NOMO-1 treated with DMSO at 0.1 percent for 48 hours (cell line): ENCODE data around the gene NDRG2.
"Not testable (repeated sequence)": the region's sequence is repeated elsewhere in the genome, so short reads cannot be mapped to it uniquely, and the experiment has no call there.

Source experiments
- DNase-seq: peaks from one replicate; lab custom pipeline; 2025; ENCODE audit not compliant: unreplicated experiment; lab: John Stamatoyannopoulos, UW

The NDRG2 gene

DNA sequence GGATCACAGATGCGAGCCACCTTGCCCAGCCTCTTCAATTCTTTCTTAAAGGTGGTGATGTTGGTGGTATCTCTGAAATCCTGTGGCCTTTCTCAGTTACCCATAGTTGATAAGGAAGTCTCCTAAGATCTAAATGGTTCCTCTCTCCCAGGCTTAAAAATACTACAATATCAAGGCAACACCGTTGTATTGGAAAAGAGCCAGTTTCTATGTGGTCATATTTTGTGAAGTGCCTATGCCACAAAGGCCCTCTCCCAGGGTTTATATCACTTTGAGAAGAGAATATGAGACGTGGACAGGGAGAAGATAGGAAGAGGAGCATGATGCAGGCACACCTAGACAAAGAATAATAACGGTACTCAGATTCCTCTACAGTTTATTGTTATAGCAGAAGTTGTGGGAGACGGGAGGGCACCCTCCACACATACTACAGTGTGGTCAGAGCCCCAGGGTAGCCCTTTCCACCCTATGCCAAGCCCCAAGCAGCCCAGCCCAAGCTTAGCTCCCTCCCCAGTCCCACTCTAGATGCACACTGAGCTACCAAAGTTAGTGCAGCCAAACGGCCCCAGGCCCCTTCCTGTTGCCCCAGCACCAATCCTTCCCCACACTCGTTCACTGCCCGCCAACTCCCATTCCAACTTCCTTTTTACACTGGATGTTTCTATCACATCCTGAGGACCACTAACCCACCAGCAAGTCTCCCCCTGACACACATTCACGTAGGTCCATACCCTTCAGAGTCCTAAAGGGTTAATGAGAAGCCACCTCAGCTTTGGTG, 8.3 kb downstream of the NDRG2 start:
- no peak for DNase-seq

DNA sequence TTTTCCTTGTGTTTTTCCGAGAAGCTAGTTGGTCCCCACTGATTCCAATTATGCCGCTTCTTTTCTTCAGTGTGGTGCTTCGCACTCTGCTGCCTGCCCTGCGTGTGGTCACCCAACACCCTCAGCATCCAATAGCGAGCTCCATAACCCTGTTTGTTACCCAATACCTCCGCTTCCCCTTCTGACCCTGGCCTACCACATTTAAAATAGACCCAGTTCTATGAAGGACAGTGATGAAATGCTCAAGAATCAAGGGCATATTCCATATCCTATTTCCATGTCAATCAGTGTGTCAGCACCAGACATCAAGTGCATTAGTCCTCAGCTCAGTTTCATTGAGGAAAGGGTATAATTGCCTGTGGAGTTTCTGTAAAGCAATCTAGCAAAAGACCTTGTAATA, 9.5 kb downstream of the NDRG2 start:
- peak; percentile 82 for DNase-seq

DNA sequence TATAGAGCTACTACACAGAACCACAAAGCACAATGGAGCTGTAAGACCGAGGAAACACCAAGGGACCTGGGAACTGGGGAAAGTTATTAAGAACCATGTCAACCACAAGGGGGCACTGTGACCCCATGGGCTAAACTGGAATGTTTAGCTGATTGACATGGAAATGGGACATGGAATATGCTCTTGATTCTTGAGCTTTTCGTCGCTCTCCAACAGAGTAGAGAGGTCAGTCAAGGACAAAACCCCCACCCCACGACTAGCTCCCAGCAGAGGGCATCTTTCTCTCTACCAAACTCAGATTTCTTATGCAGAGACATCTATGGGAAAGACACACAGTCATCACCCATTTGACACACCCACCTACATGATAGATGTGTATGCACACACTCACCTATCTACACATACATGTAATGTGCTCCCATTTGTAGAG, 10.1 kb downstream of the NDRG2 start:
- DNase-seq = peak; percentile 62

DNA sequence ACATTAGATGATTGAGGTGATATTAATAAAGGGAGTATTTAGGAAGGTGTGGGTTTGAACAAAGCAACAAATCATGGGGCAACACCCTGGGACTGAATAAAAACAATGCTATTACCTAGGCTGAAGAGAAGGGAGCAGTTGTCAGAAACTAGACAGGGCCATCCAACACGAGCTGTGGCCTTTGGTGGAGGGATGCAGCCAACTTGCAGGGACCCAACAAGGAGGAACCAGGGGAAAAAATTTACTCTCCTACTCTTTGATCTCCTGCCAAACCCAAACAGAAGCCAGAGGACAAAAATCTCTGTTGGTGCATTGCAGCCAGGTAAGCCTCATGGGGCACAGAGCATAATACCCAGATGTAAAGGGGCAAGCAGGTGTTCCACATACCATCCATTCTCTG, 13.7 kb downstream of the NDRG2 start:
- DNase-seq = no peak

DNA sequence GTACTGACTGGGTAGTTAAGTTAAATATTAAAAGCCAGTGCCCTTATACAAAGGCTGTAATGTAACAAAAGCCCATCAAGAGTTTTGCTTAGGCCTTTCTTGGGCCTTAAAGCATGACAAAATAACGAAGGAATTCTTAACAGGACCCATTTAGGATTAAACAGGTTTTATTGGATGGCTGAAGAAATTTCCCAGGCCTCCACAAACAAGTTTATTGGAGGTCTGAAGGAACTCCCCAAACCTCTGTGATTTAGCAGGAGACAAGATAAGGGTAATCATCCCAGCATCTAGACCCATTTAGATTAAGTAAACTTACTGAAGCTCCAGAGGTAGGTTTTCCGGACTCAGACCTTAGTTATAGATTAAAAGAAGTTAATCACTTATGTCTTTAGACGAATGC, 15.1 kb downstream of the NDRG2 start:
- DNase-seq = not testable (repeated sequence)

DNA sequence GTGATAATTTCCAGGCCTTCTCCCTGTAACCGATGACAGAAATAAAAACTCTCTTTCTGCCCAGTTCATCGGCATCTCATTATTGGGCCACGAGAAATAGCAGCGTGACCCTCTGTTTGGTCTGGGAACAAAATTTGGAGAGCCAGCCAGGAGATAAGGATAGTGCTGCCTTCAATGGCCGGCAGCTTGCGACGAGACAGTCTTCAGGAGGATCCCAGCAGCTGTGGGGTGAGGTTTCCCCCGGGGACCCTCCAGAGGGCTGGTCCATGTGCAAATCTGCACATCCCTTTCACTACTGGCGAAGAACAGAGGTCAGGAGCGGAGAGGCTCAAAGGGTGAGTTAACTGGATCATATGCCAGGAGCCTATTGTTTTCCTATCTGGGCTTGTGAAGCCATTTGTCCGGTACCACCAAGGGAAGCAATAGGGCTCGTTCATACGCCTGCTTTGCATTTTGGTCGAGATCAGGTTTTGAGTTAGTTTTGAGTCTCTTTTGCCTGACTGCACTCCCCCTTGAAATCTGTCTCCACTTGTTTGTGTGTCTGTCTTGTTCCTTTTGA, 21.0 kb downstream of the NDRG2 start:
- DNase-seq = no peak

DNA sequence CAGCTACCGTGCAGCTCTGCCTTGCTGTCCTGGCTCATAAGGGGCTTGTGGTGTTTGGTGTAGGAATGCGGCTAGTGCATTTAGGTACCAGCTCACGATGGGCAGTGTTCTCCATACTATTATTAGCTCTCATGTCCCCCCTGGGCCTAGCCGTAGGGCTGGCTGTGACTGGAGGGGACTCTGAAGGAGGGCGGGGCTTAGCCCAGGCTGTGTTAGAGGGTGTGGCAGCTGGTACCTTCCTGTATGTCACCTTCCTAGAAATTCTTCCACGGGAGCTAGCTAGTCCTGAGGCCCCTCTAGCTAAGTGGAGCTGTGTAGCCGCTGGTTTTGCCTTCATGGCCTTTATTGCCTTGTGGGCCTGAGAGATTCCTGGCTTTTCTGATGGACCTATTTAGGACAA, 23.6 kb downstream of the NDRG2 start:
- no peak for DNase-seq

DNA sequence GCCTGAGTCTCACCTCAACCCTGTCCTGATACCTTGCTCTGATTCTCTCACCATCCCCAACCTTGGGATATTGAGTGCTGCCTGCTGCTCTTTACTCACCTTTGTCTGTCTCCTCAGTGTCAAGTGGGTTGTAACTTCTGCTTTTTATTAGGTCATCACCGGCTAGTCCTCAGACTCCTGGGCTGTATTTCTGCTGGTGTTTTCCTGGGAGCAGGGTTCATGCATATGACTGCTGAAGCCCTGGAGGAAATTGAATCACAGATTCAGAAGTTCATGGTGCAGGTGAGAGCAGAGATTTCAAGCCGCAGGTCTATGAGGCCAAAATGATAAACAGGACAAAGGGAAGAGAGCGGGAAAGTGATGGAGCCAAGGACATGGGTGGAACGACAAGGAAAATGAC, 25.3 kb downstream of the NDRG2 start:
- DNase-seq = no peak

DNA sequence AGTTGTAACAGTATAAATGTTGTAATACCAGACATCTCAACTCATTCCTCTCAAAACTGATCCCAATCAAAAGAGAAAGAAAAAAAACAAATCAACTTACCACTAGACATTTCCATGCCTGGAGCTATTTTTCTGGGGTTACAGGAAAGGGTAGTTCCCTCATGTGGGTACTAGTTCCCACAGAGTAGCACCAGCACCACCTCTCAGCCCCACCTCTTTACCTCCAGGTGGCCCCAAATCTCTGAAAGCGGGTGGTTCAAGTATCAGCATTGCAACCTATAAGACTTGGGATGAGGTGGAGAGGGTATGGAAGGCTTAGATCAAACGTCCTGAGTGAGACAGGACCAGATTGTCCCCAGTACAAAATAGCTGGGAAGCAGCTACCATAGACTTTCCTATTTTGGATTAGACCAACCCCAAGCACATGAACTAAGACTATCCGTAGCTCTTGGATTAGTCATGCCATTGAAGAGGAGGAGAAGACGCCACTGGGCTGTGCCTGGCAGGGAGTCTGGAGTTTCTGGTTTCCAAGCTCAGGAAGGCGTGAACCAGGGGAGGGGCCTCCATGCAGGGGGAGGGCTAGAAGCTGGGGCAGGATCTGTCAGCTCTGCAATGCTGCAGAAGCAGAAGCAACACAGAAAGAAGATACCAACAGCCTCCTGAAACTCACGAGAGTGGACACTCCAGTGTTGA, 26.0 kb downstream of the NDRG2 start, which contains the start of gene SLC39A2:
TSS of gene SLC39A2 (plus strand) at position 620 of the 693 bp plus-strand sequence. CDS start 154 bp downstream, outside the sequence.
- DNase-seq = no peak

DNA sequence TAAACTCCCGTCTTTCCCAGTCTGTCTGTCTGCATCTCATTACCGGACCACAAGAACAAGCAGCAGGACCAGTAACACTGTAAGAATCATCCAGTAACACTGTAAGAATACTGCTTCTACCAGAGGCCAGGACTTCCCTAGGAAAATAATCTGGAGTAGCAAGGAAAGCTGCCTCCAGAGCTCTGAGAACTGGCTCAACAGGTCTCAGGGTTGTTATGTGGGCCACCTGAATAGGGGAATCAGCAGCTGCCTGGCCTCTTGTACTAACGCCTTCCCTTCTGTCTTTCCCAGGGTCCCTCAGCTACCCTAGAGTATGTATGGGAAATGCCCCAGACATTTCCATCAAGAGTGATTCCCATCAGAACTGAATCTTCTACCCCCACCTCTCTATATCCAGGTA, 26.7 kb downstream of the NDRG2 start:
- no peak for DNase-seq

DNA sequence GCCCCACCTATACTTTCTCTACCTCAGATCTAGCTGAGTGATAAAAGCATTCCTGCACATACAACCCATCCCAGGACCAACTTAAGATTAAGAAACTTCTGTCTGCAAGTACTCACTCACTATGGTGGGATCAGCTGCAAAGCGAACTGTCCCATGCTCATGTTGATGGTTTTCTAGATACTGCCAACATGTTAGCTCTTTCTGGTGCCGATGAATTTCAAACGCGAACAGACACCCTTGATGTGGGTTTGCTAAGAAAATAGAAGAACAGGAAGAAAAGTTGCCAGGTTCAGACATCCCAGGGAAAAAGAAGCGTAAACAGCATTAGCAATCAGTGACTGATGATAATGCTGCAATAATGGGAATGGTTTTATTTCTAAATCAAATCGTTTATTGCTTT, 27.3 kb downstream of the NDRG2 start:
- DNase-seq = no peak

DNA sequence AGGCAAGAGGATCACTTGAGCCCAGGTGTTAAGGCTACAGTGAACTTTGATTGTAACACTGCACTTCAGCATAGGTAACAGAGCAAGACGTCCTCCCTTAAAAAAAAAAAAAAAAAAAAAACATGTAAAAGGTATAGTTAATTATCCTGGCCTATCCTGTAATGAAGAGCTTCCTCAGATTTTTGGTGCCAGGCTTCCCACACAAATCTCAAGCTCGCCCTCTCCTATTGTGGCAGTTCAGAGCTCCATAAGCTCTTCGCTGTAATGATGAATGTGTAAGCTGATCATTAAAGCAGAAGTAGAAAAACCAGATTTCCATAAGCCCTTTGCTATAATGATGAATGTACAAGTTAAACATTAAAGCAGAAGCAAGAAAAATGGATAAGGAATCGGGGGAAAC, 27.7 kb downstream of the NDRG2 start:
- no peak for DNase-seq

DNA sequence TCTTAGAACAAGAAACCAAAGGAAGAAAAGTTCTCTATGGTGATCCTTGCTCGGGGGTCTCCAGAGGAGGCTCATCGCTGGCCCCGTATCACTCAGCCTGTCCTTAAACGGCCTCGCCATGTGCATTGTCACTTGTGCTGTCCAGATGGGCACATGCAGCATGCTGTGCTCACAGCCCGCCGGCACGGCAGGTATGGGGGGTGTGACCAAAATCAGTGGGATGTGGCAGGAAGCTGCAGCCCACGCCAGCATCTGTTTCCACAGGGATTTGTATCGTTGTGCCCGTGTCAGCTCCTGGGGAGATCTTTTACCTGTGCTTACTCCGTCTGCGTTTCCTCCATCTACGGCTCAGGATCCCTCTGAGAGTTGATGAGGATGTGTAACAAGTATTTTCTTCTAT, 28.3 kb downstream of the NDRG2 start:
- no peak for DNase-seq

DNA sequence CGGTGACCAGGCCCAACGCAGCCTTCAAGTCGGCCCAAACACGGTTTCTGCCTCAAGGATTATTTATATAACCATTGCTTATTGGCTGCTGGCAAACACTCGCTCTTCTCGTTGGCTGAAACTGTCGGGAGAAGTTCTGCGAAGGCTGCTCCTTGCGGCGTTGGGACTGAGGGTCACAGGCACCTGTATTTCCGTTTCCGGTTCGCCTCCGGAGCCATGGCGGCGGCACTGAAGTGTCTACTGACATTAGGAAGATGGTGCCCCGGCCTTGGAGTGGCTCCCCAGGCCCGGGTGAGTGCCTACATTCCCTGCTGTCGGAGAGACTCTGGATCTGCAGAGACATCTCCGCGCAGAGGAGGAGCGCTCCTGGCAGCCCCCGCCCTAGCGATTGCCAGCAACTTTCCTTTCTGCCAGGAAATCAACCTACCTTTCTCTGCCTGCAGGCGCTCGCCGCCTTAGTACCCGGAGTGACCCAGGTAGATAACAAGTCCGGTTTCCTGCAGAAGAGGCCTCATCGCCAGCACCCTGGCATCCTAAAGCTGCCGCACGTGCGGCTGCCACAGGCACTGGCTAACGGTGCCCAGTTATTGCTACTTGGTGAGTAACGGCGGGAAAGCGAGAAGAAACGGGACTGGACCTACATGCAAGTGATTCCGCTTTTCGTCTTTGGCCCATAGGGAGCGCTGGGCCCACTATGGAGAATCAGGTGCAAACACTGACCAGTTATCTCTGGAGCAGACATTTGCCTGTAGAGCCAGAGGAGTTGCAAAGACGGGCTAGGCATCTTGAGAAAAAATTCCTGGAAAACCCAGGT, 34.9 kb downstream of the NDRG2 start, which contains the start of gene METTL17:
TSS of gene METTL17 (plus strand) at position 194 of the 814 bp plus-strand sequence. CDS start at position 217, 23 bp downstream.
- DNase-seq = peak; percentile 98

DNA sequence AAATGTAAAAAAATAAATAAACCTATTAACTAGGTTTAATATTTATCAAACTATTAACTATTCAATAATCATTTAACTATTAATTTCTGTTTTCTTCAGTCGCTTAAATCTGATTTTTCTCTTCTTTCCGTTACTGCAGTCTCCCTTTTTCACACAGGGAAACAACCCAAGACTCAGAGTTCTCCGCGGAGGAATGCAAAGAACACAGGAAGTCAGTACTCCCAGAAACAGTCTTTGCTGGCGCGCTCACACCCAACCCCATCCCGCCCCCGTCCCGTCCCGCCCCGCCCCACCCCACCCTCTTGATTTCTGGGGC, 35.4 kb downstream of the NDRG2 start:
- no peak for DNase-seq

DNA sequence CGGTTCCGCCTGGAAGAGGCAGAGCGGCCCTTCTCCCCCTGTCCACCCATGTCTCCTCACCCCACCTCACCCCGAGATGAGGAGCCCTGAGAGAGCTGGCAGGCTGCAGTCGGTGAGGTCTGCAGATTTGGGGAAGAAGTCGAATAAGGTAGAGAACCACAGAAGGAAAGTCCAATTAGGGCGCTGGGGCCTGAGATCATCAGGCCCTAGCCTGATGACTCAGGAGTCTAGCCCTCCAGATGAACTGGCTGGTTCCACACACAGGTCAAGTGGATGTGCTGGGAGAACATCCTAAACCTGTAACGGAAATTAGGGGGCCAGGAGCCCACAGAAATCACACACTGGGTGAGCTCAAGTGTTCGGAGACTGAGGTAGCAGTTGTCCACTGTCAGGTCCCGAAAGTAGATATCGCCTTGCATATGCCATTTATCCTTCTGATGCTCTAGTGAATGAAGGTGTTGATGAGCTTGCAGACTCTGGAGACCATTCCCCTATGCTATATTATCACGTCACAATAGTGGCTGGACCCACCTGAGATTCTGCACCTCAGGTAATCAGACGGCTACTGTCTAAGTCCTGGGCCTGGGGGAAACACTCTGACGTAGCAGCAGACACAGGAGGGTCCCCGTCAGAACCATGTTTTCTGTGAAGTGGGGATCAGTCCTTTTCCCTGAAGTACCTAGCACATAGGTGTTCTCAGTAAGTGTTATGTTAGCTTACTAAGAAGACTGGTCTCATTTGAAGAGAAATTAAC, 36.0 kb downstream of the NDRG2 start:
- peak; percentile 69 for DNase-seq

DNA sequence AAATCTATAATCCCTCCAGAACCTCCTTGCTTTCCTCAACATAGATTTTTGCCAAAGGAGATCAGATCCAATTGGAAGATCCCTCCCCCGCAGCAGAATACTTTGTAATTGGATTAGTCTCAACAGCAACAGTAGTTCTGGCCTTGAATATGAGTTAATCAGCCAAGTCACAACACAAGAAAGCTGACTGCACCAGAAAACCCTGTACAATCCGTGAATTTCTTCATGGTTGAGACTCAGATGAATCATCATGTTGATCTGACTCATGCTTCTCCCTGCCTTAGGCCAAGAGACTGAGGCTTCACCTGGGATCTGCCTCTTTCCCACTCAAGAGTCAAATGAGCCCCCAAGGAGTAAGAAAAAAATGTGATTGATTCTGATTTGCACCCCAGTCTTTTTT, 38.0 kb downstream of the NDRG2 start:
- peak; percentile 55 for DNase-seq

DNA sequence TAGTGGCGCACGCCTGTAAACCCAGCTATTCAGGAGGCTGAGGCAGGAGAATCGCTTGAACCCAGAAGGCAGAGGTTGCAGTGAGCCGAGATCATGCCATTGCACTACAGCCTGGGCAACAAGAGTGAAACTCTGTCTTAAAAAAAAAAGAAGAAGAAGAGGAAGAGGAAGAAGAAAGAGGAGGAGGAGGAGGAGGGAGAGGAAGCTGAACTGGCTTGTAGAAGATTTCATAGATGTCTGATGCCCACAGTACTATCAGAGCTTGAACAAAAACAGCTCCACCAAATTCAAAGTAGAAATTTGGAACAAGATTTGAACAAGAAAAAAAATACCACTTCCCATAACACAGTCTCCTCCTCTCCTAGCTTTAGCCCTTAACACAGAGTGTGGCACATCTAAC, 39.2 kb downstream of the NDRG2 start:
- DNase-seq = peak; percentile 72

DNA sequence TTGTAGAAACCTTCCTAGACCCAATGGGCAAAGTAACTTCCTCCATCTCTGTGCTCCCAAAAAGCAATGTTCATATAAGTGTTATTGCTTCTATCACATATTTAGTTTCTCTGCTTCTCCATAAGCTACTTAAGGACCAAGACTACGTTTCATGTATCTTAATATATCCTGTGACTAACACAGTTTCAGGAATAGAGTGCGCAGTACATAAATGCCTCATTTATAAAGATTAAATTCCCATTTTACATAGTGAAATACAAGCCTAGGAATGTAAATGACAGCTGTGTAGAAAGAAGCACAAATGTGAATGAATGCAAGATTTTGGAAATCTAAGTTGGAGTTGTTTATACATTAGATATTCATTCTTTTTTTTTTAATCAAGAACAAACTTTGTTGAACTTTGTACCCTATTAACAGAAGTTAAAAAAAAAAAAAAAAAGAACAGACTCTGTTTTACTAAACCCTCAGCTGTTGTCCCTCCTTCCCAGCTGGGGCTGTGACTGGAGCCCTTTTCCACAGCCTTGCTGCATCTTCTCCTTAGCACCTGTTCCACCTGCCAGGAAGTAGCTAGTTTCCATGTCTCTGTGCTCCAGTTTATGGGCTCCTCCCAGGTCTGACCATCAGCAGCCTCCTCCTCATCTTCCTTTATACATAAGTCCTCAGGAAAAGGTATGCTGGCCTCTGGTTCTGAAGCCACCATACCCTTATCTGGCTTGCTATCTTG, 42.1 kb downstream of the NDRG2 start:
- no peak for DNase-seq

DNA sequence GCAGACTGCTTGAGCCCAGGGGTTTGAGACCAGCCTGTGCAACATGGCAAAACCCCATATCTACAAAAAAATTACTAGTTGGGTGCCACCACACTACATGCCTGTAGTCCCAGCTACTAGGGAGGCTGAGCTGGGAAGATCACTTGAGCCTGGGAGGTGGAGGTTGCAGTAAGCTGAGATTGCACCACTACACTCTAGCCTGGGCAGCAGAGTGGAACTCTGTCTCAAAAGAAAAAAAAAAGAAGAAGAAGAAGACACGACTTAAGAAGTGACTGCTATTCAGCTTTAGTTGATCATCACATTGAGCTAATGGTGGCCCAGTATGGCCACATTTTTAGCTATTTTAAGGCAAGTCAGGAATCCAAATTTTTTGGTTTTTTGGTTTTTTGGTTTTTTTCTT, 44.0 kb downstream of the NDRG2 start:
- DNase-seq = no peak
